Right atrium auricular region (tissue), 2 donors: ENCODE data around the gene DAPK3. TPM values are rescaled to one million over a fixed set of nuclear protein-coding genes. Genes with fewer than 3 reads are reported as not detected.
A peak's percentile ranks its signal among the peaks of the same experiment; 100 is the strongest.
"Not testable (repeated sequence)": the region's sequence is repeated elsewhere in the genome, so short reads cannot be mapped to it uniquely, and the experiment has no call there.

Source experiments
- DNase-seq: peaks from one replicate; pipeline ENCODE4 v3.0.0-alpha.2; 2019; ENCODE audit warnings: low spot score
- H3K27ac ChIP-seq, 2 donors: fragments of 200-600 bp; sonication (generic); 1 replicate in 1 of 2; 2 replicates in 1 of 2; pipeline ENCODE4 v1.5.1; 2016 to 2019
- H3K27me3 ChIP-seq, 2 donors: fragments of 200-600 bp; sonication (generic); one replicate each; pipeline versions ENCODE4 v1.5.1 to v1.6.0; 2017 to 2019
- H3K36me3 ChIP-seq: fragments of 200-600 bp; sonication (generic); one replicate; pipeline ENCODE4 v1.5.1; 2016
- H3K4me1 ChIP-seq, 2 donors: fragments of 200-600 bp; sonication (generic); one replicate each; pipeline versions ENCODE4 v1.5.1 to v1.6.0; 2017 to 2019
- H3K4me3 ChIP-seq, 2 donors: fragments of 200-600 bp; sonication (generic); 1 replicate in 1 of 2; 2 replicates in 1 of 2; pipeline ENCODE4 v1.5.1; 2017 to 2019; ENCODE audit warnings: mild to moderate bottlenecking in 1 of 2, moderate library complexity in 1 of 2
- H3K9me3 ChIP-seq, 2 donors: fragments of 200-600 bp; sonication (generic); one replicate each; pipeline ENCODE4 v1.5.1; 2019
- CTCF ChIP-seq, 2 donors: fragments of 200-600 bp; sonication (generic); IDR thresholded peaks; one replicate each; pipeline ENCODE4 v1.5.1; 2019; ENCODE audit warnings: antibody characterized with exemption in 2 of 2
- total RNA-seq, 2 donors: library from RNA; depleted of rRNA; stranded (reverse); fragments of >200 nt; gene quantifications; one replicate each; pipeline ENCODE4 v1.1.0, GENCODE V29; 2016

Gene DAPK3
- total RNA-seq, 2 donors from 2014 or later, result 46.2 to 202 TPM

- no peaks in the 10 kb centered on the region for H3K27me3 ChIP-seq
- DNase-seq, result no peak
- peak overlapping the region; percentile 88 to 98 for H3K27ac ChIP-seq
- H3K9me3 ChIP-seq, result no peaks in the 10 kb centered on the region
- H3K4me1 ChIP-seq, result peaks cover 0 to 42% of the 10 kb centered on the region in 2 donors
- H3K4me3 ChIP-seq, result peak overlapping the region; percentile 42 to 49
- peaks cover 14% of the 10 kb centered on the region for H3K36me3 ChIP-seq
- TF ChIP-seq CTCF (IDR thresholded peaks at IDR 0.05), result no peak
These were observed 20.7 kb downstream of the DAPK3 start for GRCh38 chr19:3949997-3950859.

- H3K27ac ChIP-seq, result peak overlapping the region; percentile 88 to 98
- DNase-seq, result no peak
- peaks cover 0 to 41% of the 10 kb centered on the region in 2 donors for H3K4me1 ChIP-seq
- no peaks in the 10 kb centered on the region for H3K27me3 ChIP-seq
- H3K4me3 ChIP-seq, result no peak overlapping the region
- no peaks in the 10 kb centered on the region for H3K9me3 ChIP-seq
- no peak for TF ChIP-seq CTCF (IDR thresholded peaks at IDR 0.05)
- H3K36me3 ChIP-seq, result peaks cover 16% of the 10 kb centered on the region
These were observed 21.6 kb downstream of the DAPK3 start for GRCh38 chr19:3949294-3949693.

- H3K4me1 ChIP-seq, result peaks cover 0 to 23% of the 10 kb centered on the region in 2 donors
- not testable (repeated sequence) for H3K4me3 ChIP-seq, DNase-seq, H3K9me3 ChIP-seq, H3K27me3 ChIP-seq
- peak overlapping the region; percentile 88 to 98 for H3K27ac ChIP-seq
- H3K36me3 ChIP-seq, result peaks cover 21% of the 10 kb centered on the region
These were observed 23.5 kb downstream of the DAPK3 start for GRCh38 chr19:3947316-3947933.

- TF ChIP-seq CTCF (IDR thresholded peaks at IDR 0.05), result no peak
- no peaks in the 10 kb centered on the region for H3K27me3 ChIP-seq
- no peak for DNase-seq
- no peak overlapping the region for H3K4me3 ChIP-seq
- peaks cover 37% of the 10 kb centered on the region for H3K36me3 ChIP-seq
- peaks cover 0 to 17% of the 10 kb centered on the region in 2 donors for H3K4me1 ChIP-seq
- H3K9me3 ChIP-seq, result no peaks in the 10 kb centered on the region
- peak overlapping the region; percentile 74 to 98 for H3K27ac ChIP-seq
These were observed 25.1 kb downstream of the DAPK3 start for GRCh38 chr19:3945838-3946237.

GRCh38 chr19:3944018-3944721 is 26.7 kb downstream of the DAPK3 start:
- TF ChIP-seq CTCF (IDR thresholded peaks at IDR 0.05), result no peak
- DNase-seq, result no peak
- H3K4me3 ChIP-seq, result no peak overlapping the region
- peaks cover 48% of the 10 kb centered on the region for H3K36me3 ChIP-seq
- H3K27ac ChIP-seq, result peak overlapping the region; percentile 74 to 98
- H3K4me1 ChIP-seq, result peaks cover 0 to 9% of the 10 kb centered on the region in 2 donors
- H3K27me3 ChIP-seq, result no peaks in the 10 kb centered on the region
- H3K9me3 ChIP-seq, result no peaks in the 10 kb centered on the region
